ENCODE results near the gene HIBADH.

Gene HIBADH

DNA sequence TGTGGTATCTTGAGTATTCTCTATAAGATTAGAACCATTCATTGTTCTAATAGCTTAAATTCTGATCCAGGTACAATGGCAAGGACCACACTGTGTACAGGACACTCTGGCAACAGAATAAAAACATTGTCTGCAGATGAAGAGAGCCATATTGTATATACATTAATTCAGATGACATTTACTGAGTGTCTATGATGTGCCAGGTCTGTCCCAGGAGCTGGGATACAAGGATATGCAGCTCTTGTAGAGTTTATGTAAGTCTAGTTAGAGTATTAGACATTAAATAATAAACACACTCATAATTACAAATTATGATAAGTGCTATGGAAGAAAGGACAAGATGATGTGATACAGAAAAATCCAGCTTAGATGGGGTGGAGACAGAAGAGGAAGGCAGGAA, 184.1 kb downstream of the HIBADH start:
- DNase-seq, result no peak

DNA sequence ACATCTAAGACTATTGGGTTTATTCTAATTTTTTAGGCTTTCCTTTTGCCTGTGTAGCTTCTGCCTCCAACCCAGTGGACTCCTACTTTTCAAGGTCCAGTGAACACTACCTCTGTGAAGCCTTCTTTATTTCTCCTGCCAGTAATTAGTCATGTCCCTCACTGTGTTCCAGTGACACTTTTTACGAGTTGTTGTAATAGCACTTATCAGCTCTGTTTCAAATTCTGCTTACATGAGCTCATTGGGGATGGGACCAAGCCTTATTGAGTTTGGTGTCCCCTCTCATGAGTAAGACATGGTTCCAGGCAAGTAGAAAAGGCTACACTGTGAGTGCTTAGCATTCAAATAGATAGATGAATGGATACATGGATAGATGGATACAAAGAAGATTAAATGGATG, 184.6 kb downstream of the HIBADH start:
- no peak for DNase-seq

DNA sequence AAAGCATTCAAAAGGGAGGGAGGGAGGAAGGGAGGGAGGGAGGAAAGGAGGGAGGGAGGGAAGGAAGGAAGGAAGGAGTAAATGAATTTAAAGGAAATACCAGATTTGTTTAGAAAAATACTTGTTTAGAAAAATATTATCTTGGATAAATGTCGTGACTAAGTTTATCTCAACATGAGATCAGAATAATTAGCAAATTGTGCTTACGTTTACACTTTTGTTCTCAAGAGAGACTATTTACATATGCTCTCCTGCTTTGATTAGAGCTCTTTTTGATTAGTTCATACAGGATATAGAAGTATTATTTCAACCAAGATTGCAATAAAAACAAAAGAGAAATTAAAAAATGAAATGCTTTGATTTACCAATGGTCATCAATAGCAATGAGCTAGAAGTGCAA, 186.2 kb downstream of the HIBADH start:
- DNase-seq, result no peak

All from hematopoietic multipotent progenitor cell treated with erythropoietin and hydrocortisone succinate and interleukin-3 and kit ligand, for 8 days (in vitro differentiated cells).